ENCODE measurements around the gene ZNF48. TPM values are rescaled to one million over a fixed set of nuclear protein-coding genes. Genes with fewer than 3 reads are reported as not detected.

Gene ZNF48
- total RNA-seq, 1 experiment from 2014 or later: 6.3 TPM

DNA sequence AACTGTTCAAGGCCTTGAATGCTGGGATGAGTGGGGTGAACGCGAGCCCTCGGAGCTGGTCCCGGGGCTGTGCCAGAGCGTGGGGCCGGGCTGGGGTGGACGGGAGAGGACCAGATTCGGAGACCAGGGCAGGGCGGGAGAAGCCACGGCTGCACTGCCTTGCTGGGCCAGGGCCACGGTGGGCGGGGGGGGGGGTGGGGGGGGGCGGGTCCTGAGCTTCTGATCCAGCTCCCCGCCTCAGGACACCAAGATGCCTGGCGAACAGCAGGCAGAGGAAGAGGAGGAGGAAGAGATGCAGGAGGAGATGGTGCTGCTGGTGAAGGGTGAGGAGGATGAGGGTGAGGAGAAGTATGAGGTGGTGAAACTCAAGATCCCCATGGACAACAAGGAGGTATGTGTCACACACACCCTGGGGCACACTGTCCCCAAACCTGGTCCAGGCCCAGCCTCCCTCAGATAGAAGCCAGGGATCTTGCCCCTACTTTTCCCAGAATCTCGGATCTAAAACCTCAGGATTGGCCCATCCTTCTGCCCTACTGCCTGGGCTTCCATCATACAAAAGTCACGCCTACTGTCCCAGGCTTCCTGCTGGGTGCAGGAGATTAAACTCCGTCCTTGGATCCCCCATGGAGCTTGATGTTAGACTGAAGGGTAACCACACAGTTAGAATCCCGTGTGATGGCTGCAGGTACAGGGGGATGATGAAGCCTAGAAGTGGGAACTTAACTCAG lies 12.7 kb downstream of the ZNF48 start:
- peak; percentile 23 for DNase-seq (ENCODE audit: low read depth)

DNA sequence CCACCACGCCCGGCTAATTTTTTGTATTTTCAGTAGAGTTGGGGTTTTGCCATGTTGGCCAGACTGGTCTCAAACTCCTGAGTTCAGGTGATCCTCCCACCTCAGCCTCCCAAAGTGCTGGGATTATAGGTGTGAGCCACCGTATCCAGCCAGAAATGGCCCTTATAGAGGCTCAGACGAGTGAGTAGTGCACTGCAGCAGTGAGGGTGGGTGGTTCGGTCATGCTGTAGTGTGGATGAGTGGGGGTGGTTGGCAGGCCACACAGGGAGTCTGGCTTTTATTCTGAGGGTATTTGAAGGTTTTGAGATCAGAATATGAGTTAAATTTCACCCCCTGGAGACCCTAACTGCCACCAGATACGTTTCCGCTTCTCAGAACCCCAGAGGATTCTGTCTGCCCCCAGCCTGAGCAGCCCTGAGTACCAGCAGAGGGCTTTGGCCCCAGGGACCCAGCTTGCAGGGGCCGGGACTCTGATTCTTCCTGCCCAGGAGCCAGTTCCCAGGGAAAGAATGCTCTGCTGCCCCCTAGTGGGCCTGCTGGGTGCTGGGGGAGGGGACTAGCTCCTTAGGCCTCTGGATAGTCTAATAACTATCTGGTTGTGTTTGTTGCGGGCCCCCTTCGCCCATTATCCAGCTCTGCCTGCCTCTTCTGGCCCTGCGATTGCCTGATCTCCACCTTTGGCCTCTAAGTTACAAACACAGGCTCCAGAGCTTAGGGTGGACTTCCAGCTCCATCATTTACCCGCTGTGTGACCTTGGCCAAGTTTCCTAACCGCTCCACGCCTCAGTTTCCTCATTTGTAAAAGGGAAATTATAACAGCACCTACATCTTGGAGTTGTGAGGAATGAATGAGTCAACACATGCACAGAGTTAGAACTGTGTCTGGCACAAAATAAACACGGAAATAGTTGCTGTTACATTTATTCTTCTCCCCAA lies 14.2 kb downstream of the ZNF48 start:
- DNase-seq (ENCODE audit: low read depth): peak; percentile 83

DNA sequence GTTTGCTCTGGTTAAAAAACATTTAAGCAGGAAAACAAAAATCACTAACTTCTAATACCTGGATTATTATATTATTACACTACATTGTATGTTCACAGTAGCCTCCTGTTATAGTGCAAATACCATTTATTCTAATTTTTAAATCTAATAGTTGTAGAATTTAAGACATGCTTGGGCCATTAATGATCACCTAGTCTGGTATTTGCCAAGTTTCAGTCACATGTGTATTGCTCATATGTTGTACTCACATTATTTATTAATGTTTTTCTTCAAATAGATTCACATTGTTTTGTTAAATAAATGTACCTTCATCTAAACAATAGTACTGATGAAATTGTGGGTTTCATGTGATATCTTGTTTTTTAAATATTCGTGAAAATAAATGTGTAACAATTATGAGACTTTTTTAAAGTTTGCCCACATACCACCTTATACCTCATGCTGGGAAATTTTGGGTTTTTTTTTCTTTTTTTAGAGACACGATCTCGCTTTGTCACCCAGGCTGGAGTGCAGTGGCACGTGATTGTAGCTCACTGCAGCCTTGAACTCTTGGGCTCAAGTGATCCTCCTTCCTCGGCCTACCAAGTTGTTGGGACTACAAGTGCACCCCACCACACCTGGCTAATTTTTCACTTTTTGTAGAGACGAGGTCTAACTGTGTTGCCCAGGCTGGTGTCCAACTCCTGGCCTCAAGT lies 18.0 kb downstream of the ZNF48 start:
- DNase-seq (ENCODE audit: low read depth): no peak

DNA sequence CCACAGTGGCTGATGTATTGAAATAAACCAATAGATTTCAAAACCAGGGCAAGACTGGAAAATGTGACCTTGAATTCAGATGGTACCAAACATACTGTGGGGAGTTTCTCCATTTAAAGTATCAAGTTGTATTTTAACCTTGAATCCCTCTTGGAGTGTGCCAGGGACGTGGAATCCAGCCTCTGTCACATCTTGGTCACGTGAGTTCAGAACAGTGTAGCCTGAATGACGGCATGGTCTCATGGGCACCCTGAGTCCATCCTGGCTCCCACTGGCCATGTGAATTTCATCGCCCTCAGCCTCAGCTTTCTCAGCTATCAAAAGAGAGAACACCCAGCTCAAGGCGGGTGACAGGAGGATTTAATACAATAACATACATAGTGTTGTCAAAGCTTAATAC lies 18.9 kb downstream of the ZNF48 start:
- no peak for DNase-seq (ENCODE audit: low read depth)

DNA sequence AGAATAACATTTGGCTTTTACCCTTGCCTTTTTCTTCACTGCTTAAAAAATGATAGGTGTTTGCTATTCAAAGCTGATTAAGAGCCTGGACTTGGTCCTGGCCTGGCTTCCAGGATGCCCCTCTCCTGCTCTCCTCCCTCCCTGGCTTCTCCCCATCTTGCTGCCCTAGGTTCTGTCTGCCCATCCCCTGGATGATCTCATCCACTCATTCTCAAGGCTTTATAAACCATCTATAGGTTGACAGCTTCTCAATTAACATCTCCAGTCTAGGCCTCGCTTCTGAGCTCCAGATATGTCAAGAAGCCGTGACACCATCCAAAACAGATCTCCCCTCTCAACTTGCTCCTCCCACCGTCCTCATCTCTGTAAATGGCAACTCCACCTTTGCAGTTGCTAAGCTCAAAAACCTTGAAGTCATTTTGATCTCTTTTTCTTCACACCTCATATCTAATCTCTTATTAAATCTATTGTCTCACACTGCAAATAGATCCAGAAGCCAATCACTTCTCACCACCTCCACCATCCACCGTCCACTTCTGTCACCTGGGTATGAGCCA lies 20.9 kb downstream of the ZNF48 start:
- no peak for DNase-seq (ENCODE audit: low read depth)

DNA sequence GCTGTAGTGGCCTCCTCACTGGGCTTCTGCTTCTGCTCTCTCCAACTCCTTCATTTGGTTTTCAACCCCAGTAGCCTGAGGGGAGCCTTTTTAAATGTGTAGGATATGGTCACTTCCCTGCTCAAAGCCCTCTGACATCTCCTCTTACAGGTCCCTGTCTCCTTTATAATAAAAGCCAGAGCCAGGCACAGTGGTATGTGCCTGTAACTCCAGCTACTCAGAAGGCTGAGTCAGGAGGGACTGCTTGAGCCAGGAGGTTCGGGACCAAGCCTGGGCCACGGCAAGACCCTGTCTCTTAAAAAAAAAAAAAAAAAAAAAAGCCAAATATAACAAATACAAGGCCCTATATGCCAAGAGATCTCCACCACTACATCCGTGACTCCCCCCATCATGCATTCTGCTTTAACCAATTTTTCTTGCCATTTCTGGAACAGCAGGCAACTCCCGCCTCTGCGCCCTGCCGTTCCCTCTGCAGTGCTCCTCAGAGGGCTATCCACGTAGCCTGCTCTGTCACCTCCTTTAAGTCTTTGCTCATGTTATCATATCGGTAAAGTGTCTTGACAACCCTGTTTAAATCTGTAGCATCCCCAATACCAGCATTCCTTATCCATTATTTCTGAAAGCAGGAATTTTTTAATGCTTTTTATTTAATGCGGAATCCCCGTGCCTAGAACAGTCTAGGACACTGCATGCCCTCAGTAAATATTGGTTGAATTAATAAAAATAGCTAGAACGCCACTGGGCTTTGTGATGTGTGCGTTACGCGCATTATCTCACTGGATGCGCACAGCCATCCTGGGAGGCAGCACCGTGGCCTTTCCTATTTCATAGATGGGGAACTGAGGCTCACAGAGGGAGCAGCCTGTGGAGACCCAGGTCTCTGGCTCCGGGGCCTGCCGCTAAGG lies 21.7 kb downstream of the ZNF48 start:
- no peak for DNase-seq (ENCODE audit: low read depth)

DNA sequence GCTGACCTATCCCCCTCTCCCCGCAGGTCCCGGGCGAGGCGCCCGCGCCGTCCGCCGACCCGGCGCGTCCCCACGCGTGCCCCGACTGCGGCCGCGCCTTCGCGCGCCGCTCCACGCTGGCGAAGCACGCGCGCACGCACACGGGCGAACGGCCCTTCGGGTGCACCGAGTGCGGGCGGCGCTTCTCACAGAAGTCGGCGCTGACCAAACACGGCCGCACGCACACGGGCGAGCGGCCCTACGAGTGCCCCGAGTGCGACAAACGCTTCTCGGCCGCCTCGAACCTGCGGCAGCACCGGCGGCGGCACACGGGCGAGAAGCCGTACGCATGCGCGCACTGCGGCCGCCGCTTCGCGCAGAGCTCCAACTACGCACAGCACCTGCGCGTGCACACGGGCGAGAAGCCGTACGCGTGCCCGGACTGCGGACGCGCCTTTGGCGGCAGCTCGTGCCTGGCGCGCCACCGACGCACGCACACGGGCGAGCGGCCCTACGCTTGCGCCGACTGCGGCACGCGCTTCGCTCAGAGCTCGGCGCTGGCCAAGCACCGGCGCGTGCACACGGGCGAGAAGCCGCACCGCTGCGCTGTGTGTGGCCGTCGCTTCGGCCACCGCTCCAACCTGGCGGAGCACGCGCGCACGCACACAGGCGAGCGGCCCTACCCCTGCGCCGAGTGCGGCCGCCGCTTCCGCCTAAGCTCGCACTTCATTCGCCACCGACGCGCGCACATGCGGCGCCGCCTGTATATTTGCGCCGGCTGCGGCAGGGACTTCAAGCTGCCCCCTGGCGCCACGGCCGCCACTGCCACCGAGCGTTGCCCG lies 22.5 kb downstream of the ZNF48 start:
- peak; percentile 95 for DNase-seq (ENCODE audit: low read depth)

DNA sequence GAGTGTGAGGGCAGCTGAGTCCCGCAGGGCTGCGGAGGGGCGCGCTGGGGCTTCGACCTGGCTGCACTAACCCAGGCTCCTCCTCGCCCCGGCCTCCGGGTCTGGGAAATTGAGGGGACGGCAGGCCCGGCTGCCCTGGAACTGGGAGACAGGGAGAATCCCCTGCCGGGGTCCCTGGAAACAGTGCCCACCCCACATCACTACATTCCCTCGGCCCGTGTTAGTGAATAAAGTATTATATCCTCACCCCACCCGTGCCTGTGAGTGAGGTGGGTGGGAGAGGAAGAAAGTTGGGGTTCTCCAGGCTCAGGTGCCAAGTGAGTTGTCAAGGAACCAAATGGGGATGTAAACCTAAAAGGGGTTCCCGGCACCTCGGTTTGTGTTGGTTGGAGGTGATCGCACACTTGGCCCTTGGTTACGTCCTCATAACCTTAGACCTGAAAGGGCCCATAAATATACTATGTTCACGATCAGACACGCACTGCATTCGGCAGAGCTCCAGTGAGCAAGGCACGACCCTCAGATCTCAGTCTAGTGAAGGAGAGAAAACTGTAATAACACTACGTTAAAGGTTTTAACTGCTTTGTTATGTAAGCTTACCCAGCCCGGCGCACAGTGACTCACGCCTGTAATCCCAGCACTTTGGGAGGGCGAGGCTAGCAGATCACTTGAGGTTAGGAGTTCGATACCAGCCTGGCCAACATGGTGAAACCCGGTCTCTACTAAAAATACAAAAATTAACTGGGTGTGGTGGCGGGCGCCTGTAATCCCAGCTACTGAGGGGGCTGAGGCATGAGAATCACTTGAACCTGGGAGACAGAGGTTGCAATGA lies 23.3 kb downstream of the ZNF48 start:
- peak; percentile 17 for DNase-seq (ENCODE audit: low read depth)

DNA sequence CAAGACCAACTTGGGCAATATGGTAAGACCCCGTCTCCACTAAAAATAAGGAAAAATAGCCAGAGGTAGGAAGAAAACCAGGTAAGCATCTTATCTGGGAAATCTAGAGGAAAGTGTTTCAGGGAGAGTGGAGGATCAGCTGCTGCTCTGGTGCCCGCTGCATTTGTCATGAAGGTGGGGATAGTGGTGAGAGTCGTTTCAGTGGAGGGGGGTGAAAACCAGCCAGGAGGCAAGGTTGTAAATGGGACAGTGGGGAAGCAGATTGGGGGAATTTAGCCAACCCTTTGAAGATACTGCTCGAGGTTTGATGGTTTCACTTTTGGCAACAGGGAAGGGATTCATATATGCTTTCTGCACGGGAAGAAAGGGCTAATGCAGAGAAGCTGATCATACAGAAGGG lies 25.8 kb downstream of the ZNF48 start:
- DNase-seq (ENCODE audit: low read depth): no peak

DNA sequence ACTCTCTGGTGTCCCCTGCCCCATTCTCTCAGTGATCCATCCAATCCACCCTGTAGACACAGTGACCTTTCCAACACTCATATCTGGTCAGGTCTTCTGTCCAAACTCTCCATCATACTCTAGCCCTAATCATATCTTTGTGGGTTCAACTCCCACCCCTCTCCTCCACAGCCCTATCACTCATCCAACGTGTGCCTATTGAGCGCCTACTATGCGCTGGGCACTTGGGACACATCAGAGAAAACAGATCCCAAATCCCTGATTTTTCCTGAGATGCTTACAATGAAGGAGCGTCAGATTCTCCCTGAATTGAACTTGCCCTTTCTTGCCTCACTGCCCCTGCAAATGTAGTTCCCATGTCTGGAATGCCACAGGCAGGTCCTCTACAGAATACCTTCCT lies 32.8 kb downstream of the ZNF48 start:
- no peak for DNase-seq (ENCODE audit: low read depth)

DNA sequence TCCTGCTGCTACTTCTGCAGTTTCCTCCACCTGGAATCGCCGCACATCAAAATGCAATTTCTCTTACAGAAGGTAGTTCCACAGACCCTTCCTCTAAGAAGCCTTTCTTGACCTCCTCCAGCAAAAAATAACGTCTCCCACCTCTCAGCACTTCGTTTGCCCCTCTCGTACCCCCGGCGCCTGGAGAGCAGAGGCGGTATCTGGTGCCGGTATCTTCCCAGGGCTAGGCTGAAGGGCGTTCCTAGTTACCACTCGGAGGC lies 34.1 kb downstream of the ZNF48 start:
- DNase-seq (ENCODE audit: low read depth): no peak

DNA sequence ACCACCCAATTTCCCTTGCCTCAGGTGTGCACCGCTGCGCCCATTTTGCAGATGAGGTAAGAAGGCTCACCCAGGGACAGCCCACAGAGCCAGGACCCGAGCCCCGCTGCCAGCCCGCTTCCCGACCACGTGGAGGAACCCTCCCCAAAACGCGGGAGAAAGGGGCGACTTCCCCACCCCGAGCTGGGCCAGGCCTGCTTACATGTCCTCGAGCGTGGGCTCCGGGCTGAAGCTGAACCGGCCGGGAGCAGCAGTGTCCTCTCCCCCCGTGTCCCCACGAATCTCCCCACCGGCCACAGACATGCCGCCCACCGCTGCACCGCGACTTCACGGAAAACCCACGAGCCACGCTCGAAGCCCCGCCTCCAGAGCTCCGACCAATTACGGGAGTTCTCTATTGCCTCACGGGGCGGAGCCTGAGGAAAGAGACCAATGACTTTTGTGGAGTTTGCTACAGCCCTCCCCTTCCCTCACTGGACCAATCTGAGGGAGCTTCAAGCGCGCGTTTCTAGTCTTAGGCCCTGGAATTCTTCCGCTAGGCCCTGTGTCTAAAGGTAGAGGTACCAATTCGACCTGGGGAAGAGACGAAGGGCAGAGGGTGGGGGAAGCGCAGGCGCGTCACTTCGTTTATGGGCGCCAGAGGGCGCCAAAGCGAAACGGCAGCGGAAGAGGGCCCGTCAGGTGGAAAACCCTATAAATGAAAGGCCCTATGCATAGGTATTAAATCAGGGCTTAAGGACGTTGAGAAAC lies 34.6 kb downstream of the ZNF48 start, which contains the start of gene DCTPP1:
Gene DCTPP1 (minus strand): TSS at position 353 of the 750 bp plus-strand sequence. CDS start 50 bp downstream, at position 303.
- peak; percentile 97 for DNase-seq (ENCODE audit: low read depth)

DNA sequence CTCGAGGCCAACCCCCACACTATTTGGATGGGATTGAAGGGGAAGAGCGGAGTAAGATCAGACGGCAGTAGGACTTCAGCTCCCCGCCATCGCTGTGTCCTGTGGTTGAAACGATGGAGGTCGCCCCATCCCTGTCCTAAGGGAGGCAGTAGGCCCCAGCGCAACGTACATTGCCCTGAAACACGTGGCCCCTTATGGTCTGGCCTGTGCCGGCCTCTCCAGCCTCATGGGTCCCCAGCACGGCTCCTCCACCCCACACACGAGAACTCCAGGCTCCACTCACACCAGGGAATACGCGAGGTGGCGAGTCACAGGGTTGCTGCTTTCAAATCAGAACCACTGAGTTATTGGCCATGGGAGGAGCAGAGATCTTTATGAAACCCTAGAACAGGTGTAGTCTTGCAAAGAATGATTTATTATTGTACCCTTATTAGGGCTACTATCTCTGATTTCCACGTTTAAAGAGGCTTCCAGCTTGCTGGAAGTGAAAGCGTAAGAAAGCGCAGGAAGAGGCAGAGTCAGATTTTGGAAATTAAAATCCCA lies 35.3 kb downstream of the ZNF48 start:
- peak; percentile 10 for DNase-seq (ENCODE audit: low read depth)

DNA sequence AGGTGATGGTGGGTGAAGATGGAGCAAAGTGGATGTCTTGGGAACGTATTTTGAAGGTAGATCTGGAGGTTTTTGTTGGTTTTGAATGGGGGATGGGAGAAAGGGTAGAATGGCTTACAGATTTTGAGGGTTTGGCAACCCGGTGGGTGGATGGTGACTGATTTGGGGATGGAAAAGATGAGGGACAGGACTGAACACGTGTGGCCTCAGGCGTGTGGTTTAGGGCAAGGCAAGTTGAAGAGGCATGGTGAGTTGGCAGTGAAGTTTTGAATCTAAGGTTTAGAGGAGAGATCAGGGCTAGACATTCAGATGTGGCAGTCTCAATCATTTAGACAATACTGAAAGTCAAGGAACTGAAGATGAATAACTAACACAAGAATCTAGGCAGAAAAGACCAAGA lies 39.6 kb downstream of the ZNF48 start:
- DNase-seq (ENCODE audit: low read depth): no peak

DNA sequence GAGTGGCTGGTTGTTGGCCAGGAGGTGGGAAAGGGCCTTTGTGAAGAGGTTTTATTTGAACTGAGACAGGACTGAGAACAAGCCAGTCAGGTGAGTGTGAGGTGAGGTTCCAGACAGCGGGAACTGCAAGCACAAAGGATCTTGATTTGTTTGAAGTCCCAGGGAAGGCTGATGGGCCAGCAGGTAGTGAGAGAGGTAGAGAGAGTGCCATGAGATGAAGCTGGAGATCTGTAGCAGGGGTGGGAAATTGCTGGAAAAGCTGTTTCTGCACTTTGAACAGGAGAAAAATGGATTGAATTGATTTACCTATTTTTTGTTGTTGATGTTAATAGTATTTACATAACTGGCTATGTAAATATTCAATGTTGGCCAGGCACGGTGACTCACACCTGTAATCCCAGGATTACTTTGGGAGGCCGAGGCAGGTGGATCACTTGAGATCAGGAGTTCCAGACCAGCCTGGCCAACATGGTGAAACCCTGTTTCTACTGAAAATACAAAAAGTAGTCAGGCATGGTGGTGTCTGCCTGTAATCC lies 42.4 kb downstream of the ZNF48 start:
- no peak for DNase-seq (ENCODE audit: low read depth)

DNA sequence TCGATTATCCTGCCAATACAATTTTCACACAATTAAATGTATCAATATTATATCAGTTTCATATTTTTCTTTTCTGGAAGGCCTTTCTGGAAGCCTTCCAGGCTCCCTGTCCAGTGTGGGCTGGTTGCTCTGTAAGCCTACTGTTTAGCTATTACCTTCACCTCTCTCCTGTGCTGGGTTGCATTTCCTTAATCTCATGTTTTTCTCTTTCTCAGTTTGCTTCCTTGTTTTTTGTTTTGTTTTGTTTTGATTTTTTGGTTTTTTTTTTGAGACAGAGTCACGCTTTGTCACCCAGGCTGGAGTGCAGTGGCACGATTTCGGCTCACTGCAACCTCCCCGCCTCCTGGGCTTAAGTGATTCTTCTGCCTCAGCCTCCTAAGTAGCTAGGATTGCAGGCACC lies 43.6 kb downstream of the ZNF48 start:
- no peak for DNase-seq (ENCODE audit: low read depth)

DNA sequence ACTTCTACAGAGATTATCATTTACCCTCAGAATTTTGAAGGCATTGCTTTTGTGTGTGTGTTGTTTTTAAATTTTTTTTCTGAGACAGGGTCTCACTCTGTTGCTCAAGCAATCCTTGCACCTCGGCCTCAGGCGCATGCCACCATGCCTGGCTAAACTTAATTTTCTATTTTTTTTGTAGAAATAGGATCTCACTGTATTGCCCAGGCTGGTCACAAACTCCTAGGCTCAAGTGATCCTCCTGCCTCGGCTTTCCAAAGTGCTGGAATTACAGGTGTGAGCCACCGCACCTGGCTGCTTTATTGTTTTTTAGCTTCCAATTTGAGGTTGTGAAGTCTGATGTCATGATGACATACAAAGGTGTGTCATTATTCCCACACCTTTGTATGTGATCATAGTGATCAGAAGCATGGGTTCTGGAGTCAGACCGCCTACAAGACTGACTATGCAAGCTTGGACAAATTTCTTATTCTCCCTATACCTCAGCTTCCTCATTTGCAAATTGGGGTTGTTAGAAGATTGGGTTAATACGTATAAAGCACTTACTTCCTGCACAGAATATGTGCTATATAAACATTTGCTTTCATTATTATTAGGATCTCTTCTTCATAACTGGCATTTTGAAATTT lies 44.6 kb downstream of the ZNF48 start:
- DNase-seq (ENCODE audit: low read depth): no peak

DNA sequence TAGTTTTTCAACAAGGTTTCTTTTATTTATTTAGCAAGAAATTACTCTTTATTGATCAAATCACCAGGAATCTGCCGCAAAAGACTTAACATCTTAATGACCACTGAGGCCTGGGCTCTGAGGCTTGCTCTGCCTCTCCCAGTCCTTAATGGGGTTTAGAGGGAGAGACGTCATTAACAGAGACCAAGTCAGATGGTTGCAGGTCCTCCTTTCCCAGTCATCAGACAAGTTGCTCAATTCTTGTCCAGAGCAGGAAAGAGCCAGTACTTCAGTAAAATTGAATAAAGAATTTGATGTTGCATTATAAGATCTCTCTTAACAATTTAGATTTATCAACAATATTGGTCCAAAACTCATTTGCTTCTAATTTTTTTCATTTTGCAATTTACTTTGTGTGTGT lies 48.4 kb downstream of the ZNF48 start:
- no peak for DNase-seq (ENCODE audit: low read depth)

Data from Daoy (cell line).